Activated B cell treated with CpG ODN at 0.5 μM for 24 hours (primary cell): Measurements from ENCODE around the gene CCNJL. TPM values are rescaled to one million over a fixed set of nuclear protein-coding genes. Genes with fewer than 3 reads are reported as not detected.
A peak's percentile ranks its signal among the peaks of the same experiment; 100 is the strongest.

Source experiments
- ATAC-seq: fragments of 200-7000 bp; cut with Tn5 transposase; one replicate; pipeline ENCODE4 v1.10.0; 2021; ENCODE audit warnings: low read depth, mild to moderate bottlenecking, moderate library complexity
- CTCF ChIA-PET: fragments of 350-600 bp; sonication (Branson Sonifier 250); formaldehyde crosslinking; loops from one replicate; lab custom pipeline; 2021; ENCODE audit warnings: antibody characterized with exemption; lab: Charles Lee
- POLR2A ChIA-PET: fragments of 350-600 bp; sonication (Branson Sonifier 250); formaldehyde crosslinking; loops from one replicate; lab custom pipeline; 2021; ENCODE audit warnings: antibody characterized with exemption; lab: Charles Lee
- DNase-seq: peaks from one replicate; pipeline ENCODE4 v3.0.0; 2022
- H3K27ac Mint-ChIP-seq: one replicate; pipeline ENCODE4 v1.8.0; 2020; ENCODE audit warnings: mixed read lengths
- H3K27me3 Mint-ChIP-seq: one replicate; pipeline ENCODE4 v1.8.0; 2021; ENCODE audit warnings: mixed read lengths
- H3K36me3 Mint-ChIP-seq: one replicate; pipeline ENCODE4 v1.8.0; 2021; ENCODE audit warnings: low read depth, mixed read lengths
- H3K4me1 Mint-ChIP-seq: one replicate; pipeline ENCODE4 v1.8.0; 2021; ENCODE audit warnings: mixed read lengths
- H3K4me3 Mint-ChIP-seq: one replicate; pipeline ENCODE4 v1.8.0; 2020; ENCODE audit warnings: mild to moderate bottlenecking, mixed read lengths
- H3K9me3 Mint-ChIP-seq: one replicate; pipeline ENCODE4 v1.8.0; 2020; ENCODE audit warnings: mixed read lengths
- intact Hi-C: fragments of 100-400 bp; cut with micrococcal nuclease; formaldehyde crosslinking; loops from one replicate; pipeline ENCODE4 v1.15.1; 2024
- total RNA-seq: library from RNA; stranded (reverse); gene quantifications from 2 replicates; pipeline ENCODE4 v1.2.3, GENCODE V29; 2022
- TF ChIP-seq, protein P1 (sequence below): fragments of 200-600 bp; IDR thresholded peaks from one replicate; pipeline ENCODE4 v1.8.0; 2022; ENCODE audit warnings: antibody characterized with exemption, mild to moderate bottlenecking

CCNJL gene, protein sequence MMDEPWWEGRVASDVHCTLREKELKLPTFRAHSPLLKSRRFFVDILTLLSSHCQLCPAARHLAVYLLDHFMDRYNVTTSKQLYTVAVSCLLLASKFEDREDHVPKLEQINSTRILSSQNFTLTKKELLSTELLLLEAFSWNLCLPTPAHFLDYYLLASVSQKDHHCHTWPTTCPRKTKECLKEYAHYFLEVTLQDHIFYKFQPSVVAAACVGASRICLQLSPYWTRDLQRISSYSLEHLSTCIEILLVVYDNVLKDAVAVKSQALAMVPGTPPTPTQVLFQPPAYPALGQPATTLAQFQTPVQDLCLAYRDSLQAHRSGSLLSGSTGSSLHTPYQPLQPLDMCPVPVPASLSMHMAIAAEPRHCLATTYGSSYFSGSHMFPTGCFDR
- 0.09 TPM in 1 of 2 replicates, not detected in the other for total RNA-seq

DNA sequence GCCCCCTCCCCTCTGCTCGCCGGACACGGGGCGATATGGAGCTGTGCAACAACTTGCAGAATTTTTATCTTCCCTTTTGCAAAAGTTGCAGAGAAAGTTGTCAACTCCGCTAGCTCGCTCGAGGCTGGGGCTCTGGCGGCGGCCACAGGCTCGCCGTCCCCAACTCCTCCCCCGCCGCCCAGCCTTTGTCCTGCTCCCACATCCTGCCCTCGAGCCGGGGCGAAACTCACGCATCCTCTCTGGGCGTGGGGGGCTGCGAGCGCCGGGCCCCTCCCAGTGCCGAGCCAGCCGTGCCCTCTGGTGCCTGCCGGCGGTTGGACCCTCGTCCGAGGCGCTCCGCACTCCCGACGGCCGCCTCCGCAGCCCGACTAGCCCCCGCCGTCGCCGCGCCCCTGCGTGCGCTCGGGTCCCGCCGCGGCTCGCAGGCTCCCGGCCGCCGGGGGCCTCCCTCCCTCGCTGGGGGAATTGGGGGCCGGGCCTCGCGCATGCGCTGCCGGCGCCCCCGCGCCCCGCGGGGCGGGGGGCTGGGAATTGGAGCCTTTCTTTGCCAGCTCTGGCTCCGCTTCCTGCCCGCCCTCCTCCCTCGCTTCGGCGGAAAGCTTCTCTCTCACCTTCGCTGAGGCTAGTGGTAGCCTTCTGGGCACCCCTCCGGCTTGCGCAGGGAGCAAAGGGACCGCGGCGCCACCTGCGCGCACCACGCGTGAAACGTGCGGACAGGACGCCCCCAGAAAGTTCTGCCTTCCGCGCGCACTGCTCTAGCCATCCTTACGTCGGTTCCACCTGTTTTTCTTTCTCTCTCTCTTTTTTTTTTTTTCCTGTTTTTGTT is at the start of gene CCNJL:
Gene CCNJL, minus strand, starts transcription at position 431 of the 826 bp plus-strand sequence. CDS start 641 bp downstream, outside the sequence.
- peak within 1 kb of the TSS; percentile 73 for H3K4me3 Mint-ChIP-seq
- ChIA-PET POLR2A (no interaction called here), CTCF (no interaction called here)
- ATAC-seq: no peak
- H3K4me1 Mint-ChIP-seq: peaks cover 11% of the 10 kb centered on the region
- no peak within 1 kb of the TSS for H3K27ac Mint-ChIP-seq
- intact Hi-C loops: no loop called here
- no peaks in the 10 kb centered on the region for H3K36me3 Mint-ChIP-seq
- DNase-seq: no peak
- TF ChIP-seq, protein P1, sequence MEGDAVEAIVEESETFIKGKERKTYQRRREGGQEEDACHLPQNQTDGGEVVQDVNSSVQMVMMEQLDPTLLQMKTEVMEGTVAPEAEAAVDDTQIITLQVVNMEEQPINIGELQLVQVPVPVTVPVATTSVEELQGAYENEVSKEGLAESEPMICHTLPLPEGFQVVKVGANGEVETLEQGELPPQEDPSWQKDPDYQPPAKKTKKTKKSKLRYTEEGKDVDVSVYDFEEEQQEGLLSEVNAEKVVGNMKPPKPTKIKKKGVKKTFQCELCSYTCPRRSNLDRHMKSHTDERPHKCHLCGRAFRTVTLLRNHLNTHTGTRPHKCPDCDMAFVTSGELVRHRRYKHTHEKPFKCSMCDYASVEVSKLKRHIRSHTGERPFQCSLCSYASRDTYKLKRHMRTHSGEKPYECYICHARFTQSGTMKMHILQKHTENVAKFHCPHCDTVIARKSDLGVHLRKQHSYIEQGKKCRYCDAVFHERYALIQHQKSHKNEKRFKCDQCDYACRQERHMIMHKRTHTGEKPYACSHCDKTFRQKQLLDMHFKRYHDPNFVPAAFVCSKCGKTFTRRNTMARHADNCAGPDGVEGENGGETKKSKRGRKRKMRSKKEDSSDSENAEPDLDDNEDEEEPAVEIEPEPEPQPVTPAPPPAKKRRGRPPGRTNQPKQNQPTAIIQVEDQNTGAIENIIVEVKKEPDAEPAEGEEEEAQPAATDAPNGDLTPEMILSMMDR: no peak
- H3K27me3 Mint-ChIP-seq: peaks cover 42% of the 10 kb centered on the region
- H3K9me3 Mint-ChIP-seq: no peaks in the 10 kb centered on the region

DNA sequence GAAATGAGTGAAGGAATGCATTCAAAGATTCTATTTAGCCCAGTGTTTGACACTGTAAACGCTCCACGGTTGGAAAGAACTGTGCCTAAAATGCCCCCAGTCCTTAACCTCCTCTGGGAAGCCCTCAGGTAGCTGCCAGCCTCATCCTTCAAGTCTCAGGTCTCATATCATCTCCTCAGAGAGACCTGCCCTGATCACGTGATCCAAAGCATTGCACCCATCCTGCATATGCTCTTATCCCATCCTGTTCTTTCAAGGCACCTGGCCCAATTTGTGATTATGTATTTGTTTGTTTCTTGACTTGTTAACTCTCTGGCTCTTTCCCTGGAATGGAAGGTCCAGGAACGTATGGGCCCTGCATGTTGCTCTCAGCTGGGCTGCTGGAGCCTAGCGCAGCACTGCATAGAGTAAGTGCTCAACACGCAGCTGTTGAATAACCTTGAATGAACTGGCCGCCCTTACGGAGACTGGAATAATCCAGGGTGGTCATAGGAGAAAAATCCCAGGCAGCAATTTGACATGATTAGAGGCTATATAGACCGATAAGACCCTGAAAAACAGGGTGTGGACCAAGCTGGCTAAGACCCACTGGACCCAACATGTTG is 49.4 kb upstream of the CCNJL start:
- ChIA-PET CTCF (no interaction called here), POLR2A (no interaction called here)
- Mint-ChIP-seq H3K27me3 (peaks cover 21% of the 10 kb centered on the region), H3K36me3 (no peaks in the 10 kb centered on the region), H3K27ac (no peak overlapping the region), H3K9me3 (no peaks in the 10 kb centered on the region), H3K4me3 (no peak overlapping the region), H3K4me1 (no peaks in the 10 kb centered on the region)
- TF ChIP-seq, protein P1: no peak
- ATAC-seq (no peak), DNase-seq (no peak)
- intact Hi-C loops: no loop called here

DNA sequence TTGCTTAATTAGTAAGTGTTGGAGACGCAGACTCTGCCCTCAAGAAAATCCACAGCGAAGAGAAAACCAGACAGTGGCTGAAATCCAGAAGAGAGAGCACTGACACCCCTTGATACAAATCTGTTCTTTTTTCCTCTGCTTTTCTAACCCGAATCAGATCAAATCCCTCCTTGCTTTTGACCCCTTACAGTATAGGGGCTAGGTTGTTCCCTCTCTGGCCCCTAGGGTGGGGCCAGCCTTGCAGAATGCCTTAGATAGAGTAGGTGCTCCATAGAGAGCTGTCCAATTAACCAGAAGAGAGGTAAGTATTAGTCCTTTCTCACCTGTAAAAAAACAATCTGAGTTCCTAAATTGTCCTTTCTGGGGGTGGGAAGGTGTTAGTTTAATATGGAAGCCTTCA is 47.9 kb upstream of the CCNJL start:
- Mint-ChIP-seq H3K36me3 (no peaks in the 10 kb centered on the region), H3K4me1 (no peaks in the 10 kb centered on the region)

DNA sequence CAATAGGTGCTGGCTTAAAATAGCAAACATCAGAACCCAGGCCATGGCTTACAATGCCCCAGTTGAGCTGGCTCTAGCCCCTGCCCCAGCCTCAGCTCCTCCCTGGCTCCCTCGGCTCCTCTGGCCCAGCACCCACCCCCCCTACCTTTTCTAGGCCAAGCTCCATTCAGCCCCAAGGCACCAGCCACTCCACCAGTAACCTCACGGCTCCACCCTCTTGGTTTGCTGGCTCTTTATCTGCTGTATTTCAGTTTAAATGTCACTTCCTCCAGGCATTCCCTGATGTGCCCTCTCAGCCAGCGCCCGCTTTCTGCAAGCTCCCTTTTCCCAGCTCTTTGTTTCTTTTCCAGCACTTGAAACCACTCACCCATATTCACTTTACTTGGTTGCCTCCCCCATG is 47.5 kb upstream of the CCNJL start:
- Mint-ChIP-seq H3K4me1 (no peaks in the 10 kb centered on the region), H3K27ac (no peak overlapping the region), H3K9me3 (no peaks in the 10 kb centered on the region), H3K27me3 (peaks cover 13% of the 10 kb centered on the region), H3K36me3 (no peaks in the 10 kb centered on the region), H3K4me3 (no peak overlapping the region)
- TF ChIP-seq, protein P1: no peak
- DNase-seq: no peak
- no peak for ATAC-seq
- CTCF ChIA-PET: no interaction called here
- intact Hi-C loops: no loop called here
- POLR2A ChIA-PET: no interaction called here

More for the DNA sequence above, 47.9 kb upstream of the CCNJL start:
- H3K27me3 Mint-ChIP-seq: peaks cover 17% of the 10 kb centered on the region
- TF ChIP-seq, protein P1: no peak
- no peak overlapping the region for H3K4me3 Mint-ChIP-seq
- ChIA-PET CTCF (no interaction called here), POLR2A (no interaction called here)
- no peak for ATAC-seq
- no peak for DNase-seq
- intact Hi-C loops: no loop called here
- H3K27ac Mint-ChIP-seq: no peak overlapping the region
- H3K9me3 Mint-ChIP-seq: no peaks in the 10 kb centered on the region

DNA sequence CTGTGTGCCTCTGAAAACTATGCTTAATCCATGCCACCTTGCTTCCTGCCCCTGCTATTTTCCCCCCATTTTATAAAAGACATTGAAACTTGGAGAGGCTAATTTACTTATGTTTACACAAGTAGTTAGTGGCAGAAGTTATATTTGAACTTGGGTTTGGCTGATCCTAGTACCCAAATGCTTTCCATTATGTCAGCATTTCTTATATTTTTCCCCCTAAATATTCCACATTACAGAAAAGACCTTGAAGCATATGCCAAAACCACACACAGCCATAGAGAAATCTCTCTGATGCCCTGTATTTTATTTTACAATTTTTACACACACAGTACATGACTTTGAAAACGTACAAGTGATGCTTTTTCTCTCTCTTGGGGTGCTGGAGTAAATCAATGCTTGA is 46.9 kb upstream of the CCNJL start:
- H3K4me1 Mint-ChIP-seq: no peaks in the 10 kb centered on the region
- TF ChIP-seq, protein P1: no peak
- H3K4me3 Mint-ChIP-seq: no peak overlapping the region

More for the DNA sequence above, 46.9 kb upstream of the CCNJL start:
- H3K27ac Mint-ChIP-seq: no peak overlapping the region
- CTCF ChIA-PET: no interaction called here
- no peaks in the 10 kb centered on the region for H3K9me3 Mint-ChIP-seq
- DNase-seq (no peak), ATAC-seq (no peak)
- peaks cover 10% of the 10 kb centered on the region for H3K27me3 Mint-ChIP-seq
- intact Hi-C loops: no loop called here
- no peaks in the 10 kb centered on the region for H3K36me3 Mint-ChIP-seq
- POLR2A ChIA-PET: no interaction called here
